Activated naive CD8-positive, alpha-beta T cell treated with anti-CD3 and anti-CD28 coated beads, Interleukin-2, amount 50 U/mL, for 16 hours (primary cell): Measurements from ENCODE around the gene PHLPP1.

Experiments
- DNase-seq: peaks from one replicate; pipeline ENCODE4 v3.0.0-alpha.2; 2020; ENCODE audit warnings: low read depth, low spot score

Gene PHLPP1

DNA sequence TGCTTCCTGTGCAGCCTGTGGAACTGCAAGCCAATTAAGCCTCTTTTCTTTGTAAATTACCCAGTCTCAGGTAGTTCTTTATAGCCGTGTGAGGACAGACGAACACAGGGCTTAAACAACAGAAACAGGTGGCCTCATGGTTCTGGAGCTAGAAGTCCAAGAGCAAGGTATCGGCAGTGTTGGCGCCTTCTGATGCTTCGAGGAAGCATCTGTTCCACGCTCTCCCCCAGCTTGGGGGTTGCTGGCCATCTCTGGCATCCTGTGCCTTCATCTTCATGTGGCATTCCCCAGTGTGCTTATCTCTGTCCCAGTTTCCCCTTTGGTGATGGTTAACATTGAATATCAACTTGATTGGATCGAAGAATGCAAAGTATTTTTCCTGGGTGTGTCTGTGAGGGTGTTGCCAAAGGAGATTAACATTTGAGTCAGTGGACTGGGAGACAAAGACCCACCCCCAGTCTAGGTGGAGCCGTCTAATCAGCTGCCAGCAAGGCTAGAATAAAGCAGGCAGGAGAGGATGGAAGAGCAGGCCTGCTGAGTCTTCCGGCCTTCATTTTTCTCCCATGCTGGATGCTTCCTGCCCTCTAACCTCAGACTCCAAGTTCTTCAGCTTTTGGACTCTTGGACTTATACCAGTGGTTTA, 287.6 kb downstream of the PHLPP1 start:
- no peak for DNase-seq

DNA sequence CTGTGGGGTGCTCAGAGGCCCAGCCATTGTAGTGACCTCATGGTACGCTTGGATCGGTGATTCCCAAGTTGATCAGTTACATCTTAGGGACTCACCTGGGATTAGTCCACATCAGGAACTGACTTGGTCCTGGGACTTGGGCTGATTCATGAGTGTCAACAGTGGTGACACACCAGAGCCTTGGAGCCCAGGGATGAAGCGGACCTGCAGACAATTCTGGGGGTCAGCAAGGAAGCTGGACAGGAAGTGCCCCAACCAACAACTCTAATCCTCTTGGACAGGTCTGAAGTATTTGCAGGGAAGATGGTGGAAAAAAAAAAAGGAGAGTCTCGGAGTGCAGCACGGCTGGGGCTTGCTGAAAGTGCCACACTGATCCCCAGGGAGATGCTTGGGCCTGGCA, 288.6 kb downstream of the PHLPP1 start:
- no peak for DNase-seq

DNA sequence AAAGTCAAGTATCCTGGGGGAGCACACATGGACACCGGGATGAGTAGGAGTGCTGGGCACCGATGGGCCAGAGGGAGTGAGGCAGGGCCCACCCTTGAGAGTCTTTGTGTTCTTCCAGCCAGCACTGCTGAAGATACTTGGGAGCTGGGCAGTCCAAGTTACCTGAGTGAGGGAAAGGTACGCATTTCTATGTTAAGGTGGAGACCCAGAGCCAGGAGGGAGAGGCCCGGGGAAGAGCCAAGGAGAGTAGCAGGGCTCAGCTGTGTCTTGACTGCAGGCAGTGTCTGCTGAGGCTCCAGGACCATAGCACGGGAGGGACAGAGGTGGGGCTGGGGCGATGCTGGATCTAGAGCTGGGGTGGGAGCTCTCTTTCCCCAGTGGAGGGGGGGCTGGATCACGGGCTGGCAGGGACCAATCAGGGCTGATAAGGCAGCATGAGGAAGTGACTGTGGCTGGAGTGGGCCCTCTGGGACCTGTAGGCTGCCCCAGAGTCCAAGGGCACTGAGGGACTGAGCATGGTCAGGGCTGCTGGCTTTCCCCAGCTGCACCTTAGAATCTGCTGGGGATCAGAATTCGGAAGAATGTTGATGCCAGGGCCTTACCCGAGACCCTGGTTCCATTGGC, 289.2 kb downstream of the PHLPP1 start:
- DNase-seq: no peak

DNA sequence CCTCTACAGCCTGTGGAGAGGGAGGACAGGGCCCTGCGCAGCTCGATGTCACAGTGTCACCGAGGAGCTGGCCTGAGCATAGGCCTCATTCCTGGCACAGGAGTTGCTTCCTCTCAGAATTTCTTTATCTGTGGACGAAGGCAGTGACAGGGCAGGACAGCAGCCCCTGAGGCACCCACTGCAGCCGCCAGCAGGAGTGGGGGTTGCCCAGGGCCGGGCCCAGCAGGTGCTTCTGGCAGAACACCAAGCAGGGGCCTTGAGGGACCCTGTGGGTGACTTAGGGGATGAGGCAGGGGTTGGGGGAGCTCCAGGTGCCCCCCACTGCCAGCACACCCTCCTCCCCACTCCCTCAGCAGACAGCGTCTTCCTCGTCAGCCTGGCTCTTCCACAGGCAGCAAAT, 290.0 kb downstream of the PHLPP1 start:
- no peak for DNase-seq

DNA sequence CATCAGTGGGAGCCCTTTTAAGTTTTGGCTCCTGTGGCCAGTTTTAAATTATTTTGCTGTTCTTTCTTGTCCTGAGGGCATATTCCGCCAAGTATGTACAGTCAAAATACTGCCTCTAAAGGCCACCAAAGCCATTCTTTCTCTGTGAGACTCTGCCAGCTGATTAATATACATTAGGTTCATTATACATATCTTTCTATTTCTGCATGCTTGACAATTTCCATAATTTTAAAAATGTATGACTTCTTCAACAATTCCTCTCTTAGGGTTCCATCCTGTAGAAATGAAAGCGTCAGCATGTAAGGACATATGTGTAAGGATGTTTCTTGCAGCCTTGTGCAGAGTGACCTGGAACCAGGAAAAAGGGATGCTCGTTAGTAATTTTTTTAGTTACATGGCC, 291.9 kb downstream of the PHLPP1 start:
- DNase-seq: no peak

DNA sequence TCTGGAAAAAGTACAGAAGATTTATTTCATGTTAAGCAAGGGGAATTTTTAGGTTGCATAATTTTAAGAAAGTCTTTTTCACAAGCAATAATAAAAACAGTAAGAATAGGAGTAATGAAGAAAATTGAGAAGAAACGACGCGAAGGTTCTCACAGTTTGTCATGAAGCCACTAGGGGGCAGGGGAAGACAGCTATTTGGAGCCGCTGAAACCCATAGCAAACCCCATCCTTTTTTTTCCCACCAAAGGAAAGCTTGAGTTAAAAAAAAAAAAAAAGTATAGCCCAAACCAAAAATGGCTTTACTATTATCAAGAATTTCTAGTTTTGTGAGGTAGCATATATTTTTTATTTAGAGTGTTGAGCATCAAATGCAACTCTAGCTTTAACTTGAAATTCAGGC, 300.9 kb downstream of the PHLPP1 start:
- no peak for DNase-seq

DNA sequence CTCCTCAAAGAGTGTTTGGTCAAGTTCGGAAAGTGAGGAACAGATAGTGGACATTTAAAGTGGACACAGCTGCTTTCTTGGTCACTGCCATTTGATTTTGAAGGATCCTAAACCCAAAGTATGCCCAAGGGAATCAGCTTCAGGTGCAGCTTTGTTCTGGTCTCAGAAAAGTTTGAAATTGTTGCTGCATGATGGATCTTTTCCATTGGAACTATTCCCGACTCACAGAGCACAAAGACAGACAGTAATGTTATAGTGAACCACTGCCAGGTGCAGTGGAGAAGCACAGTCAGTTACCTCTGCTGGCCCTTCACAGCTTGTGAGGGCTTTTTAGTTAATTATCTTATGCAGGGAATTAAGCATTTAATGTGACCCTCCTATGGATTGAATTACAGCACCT, 301.7 kb downstream of the PHLPP1 start:
- DNase-seq: no peak

DNA sequence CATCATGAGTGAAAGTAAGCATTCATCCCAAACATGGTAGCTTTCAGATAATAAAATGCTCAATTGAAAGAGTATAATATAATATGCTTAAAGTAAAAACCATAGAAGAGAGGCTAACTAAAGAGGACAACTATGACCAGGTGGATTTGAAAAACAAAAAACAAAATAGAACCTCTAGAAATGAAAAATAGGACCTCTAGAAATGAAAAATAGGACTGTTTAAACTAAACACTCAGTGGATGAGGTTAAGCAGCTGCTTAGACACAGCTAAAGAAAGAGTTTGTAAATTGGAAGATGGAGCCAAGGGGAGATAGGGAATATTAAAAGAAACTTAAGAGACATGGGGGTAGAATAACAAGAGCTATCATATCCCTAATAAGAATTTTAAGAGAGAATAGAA, 302.6 kb downstream of the PHLPP1 start:
- no peak for DNase-seq

DNA sequence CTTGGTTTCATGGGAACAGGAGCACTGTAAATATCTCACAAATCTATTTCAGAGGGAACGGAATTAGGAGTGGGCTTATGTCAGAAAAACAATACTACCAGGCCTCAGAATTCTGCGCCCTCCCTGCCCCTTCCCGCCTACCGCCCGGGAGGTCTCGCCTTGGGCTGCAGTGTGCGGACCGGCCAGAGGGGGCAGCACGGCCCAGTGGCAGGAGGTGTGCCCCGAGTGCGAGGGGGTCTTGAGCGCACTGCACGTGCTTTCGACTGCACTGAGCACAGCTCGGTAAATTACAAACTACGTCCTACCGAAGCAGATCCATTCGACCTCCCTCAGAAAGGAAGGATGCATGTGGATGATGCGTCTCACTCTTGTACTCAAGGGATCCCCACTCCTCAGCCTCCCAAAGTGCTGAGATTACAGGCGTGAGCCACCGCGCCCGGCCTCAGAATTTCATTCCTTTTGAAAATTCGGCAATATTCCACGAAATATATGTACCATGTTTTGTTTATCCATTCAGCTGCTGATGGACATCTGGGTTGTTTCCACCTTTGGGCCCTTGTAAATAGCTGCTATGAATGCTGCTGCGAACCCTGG, 307.2 kb downstream of the PHLPP1 start:
- DNase-seq: no peak

DNA sequence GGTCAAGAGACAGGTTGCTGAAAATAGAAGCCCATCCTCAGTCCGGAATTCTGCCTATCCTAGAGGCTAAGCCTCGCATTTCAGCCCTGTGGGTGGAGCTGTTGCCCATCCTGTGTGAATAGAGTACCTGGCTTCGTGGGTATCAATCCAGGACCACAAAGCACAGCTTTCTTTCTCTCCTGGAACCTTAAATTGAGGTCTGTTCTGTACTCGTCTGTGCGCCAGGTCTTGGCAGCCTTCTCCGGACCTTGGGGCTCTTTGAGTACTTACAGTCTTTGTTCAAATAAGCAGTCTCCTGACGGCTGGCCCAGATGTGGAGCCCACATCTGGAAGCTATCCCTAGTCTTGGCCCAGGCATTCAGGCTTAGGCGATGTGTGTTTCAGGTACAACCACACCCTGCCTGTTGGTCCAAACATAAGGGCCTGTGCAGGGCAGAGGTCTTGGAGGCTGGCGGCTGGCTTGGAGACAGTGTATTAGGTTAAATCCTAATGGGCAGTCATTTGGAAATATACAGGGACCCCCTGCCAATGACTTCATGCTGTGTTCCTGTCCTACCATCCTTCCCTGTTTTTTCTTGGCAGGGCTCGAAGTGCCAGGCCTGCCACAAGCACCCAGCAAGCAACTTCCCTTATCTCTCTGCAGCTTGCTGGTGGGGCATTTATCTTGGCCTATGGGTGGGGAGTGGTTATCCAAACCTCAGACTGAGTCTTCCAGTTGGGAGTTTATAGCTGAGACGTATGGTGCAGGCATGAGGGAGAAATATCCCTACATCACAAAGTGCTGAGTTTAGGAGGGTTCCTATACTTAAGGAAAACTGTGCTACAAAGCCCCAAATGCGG, 310.1 kb downstream of the PHLPP1 start:
- no peak for DNase-seq

DNA sequence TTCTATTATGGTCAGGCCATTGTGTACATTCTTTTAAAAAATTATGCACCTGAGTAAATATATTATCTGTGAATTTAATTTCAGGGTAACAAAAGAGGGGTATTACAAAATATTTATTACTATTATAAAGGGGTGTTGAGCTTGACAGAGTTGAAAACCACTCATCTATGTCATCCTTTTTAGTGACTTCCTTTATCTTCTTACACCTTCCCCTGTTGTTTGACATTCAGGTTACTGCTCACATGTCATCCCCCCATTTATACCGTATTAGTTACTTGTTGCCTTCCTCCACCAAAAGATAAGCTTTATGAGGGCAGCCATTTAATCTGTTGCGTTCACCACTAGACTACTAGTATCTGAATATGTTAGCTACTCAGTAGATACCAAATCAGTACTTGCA, 313.0 kb downstream of the PHLPP1 start:
- DNase-seq: no peak
